ENCODE data around the gene OR52B6. TPM values are rescaled to one million over a fixed set of nuclear protein-coding genes. Genes with fewer than 3 reads are reported as not detected.
A peak's percentile ranks its signal among the peaks of the same experiment; 100 is the strongest.
"Not testable (repeated sequence)": the region's sequence is repeated elsewhere in the genome, so short reads cannot be mapped to it uniquely, and the experiment has no call there.

Gene OR52B6
- polyA plus RNA-seq, 3 donors, result not detected

GRCh38 chr11:5593146-5593545 is 12.5 kb downstream of the OR52B6 start:
- no peak for DNase-seq

DNA sequence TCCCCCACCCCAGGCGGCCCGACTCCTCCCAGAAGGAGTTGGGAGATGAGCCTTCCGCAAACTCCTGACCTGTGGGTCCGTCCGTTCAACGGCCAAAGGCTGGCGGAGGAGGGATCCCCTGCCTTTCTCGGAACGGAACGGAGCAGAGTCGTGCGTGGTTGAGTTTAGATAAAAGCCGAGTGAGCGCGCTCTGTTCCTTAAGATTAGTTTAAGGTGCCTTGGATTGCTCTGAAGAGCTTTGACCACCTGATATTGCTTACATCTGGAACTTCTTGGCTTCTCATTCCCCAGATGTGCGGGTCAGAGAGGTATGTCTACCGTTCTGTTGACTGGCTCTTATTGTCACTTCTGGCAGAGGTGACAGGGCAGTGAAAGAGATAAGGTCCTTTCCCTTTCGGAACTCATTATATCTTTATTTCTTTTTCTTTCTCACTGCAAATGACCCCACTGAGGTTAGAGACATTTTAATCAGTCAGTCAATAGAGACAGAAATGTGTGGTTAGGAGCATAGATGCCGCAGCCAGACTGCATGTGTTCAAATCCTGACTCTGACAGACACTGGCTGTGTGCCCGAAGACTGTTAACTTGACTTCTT is 16.0 kb downstream of the OR52B6 start, which contains the start of gene TRIM6:
Gene TRIM6, plus strand, starts transcription at position 31 of the 595 bp plus-strand sequence. Its CDS starts 261 bp downstream, at position 292.
- peak; percentile 31 for DNase-seq

DNA sequence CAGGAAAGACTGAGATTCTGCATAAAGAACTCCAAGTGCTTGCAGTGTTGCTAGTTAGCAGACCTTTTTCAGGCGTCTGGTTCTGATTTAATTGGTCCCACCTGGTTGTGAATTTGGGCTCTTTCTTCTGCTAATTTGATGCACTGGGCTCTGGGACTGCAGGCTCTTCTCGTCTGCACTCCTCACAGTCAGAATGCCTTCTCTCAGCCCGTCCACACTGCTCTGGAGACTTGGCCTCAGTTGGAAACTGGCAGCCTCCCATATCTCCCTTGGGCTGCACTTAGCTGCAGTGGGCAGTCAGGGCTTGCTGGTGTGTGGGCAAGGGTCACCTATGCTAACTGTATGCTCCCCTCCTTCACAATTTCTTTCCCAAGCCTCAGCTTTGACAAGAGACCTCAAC is 17.3 kb downstream of the OR52B6 start:
- no peak for DNase-seq

GRCh38 chr11:5600374-5600851 is 19.7 kb downstream of the OR52B6 start:
- DNase-seq, result peak; percentile 64

- not testable (repeated sequence) for DNase-seq
Observed at GRCh38 chr11:5602791-5603190, 22.1 kb downstream of the OR52B6 start.

DNA sequence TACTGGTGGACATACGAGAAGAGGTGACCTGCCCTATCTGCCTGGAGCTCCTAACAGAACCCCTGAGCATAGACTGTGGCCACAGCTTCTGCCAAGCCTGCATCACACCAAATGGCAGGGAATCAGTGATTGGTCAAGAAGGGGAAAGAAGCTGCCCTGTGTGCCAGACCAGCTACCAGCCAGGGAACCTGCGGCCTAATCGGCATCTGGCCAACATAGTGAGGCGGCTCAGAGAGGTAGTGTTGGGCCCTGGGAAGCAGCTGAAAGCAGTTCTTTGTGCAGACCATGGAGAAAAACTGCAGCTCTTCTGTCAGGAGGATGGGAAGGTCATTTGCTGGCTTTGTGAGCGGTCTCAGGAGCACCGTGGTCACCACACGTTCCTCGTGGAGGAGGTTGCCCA is 22.6 kb downstream of the OR52B6 start:
- DNase-seq, result no peak

DNA sequence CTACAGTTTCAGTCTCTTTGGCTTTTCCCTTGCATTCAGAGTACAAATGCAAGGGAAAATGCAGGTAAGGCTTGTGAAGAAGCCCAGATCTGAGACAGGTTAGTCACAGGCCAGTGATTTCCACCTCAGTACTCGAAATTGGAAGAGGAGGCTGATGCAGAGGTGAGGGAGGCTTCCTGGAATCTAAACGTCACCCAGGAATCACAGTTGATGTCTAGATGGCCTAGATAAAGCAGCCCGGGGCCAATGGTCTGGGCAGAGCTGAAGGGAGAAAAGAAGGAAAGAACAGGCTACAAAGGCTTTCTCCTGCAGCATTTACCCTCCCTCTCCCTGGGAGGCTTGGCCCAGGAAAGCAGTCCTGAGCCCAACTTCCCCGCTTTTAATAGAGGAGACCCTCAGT is 24.2 kb downstream of the OR52B6 start:
- DNase-seq, result no peak

DNA sequence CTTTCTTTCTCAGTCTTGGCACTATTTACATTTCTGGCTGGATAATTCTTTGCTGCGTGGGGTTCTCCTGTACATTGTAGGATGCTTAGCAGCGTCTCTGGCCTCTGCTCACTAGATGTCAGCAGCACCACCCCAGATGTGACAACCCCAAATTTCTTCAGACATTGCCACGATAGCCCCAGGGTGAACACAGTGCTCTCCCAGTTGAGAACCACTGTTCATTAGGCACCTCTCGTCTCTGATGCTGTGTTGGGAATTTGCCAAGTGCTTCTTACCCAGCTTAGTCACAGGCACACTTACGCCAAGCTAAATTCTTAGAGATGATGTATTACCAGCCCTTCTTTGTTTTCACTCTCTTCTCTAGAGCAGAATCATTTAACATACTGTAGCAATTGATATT is 25.2 kb downstream of the OR52B6 start:
- DNase-seq, result no peak

DNA sequence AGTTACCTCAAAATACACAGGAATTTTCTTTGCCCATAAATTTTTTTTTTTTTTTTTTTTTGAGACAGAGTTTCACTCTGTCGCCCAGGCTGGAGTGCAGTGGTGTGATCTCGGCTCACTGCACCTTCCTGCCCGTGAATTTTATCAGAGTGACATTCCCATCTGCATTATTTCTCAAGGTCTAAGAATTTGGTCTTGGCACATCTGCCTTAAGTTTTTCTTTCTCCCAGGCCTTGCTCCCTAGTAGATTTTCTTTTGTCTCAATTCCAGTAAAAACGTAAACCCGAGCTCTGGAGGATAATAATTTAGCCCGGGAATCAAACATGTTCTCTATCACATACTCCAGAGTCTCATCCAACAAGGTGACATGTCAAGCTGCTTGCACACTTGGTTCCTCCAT is 28.1 kb downstream of the OR52B6 start:
- no peak for DNase-seq

- DNase-seq, result no peak
Observed at GRCh38 chr11:5610446-5610845, 29.8 kb downstream of the OR52B6 start.

GRCh38 chr11:5611627-5612026 is 30.9 kb downstream of the OR52B6 start:
- DNase-seq, result no peak

DNA sequence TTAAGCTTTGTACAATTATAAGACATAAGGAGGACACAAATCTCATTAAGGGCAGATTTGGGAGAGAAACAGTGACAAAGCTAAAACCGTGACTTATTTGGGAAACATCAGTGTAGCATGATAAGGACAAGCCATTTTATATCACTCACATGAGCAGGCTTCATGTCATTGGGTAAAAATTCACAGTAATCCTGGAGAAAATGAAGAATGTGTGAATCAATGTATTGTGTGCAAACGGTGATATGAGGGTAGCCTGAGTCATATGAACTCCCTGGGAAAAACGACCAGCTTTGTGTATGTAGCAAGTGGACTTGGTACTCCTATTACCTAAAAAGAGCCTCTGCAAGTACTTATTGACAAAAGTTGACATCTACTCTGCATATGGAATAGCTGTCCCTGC is 38.1 kb downstream of the OR52B6 start:
- no peak for DNase-seq

DNA sequence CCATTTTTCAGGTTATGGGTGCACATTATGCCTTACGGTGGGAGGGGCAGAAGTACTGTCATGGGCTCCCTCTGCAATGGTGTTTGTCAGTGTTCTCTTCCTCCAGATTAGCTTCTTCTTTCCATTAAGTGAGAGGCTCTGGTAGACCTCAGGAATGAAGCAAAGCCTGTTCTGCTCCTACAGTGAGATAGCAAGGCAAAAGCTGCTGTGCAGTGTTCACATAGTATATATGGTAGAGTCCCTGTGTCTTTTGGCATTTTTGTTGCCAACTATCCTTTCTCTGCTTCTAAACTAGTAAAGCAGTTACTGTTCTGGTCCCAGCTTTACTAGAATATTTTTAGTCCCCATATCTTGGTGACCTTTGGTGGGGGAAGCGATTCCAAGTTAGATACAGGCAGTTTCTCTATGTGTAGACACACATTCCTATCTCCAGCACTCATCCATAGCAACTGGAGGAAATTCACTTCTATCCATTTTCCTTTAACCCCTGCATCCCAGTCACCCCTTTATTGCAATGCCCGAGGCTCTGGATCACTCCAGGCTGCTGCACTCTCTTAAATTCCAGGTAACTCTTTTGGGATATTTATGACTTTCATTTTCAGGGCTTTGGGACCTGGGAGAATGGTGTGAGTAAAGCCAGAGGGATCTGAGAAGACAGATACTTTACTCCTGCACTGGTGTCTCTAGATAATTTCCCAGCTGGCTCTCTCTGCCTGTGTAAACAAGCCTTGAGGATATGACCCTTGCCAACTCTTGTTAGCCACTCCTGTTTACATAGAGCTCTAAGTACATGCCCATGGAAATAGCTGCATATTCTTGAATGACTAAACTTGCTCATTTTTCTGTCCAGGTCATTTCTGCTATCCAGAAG is 40.2 kb downstream of the OR52B6 start:
- no peak for DNase-seq

DNA sequence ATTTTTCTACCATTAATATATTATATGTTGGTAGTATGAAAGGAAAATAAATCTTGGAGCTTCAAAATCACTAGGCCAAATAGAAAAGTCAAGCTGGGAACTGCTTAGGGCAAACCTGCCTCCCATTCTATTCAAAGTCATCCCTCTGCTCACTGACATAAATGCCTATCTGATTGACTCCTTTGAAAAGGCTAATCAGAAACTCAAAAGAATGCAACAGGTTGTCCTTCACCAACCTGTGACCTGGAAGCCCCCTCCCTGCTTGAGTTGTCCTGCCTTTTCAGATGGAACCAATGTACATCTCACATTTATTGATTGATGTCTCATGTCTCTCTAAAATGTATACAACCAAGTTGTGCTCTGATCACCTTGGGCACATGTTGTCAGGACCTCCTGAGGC is 40.9 kb downstream of the OR52B6 start:
- DNase-seq, result no peak

GRCh38 chr11:5622802-5623201 is 42.1 kb downstream of the OR52B6 start:
- DNase-seq, result no peak

- DNase-seq, result peak; percentile 35
Observed at GRCh38 chr11:5624489-5625279, 44.0 kb downstream of the OR52B6 start, which contains the start of gene TRIM34. Gene TRIM34 (plus strand): TSS chr11:5625001. CDS start chr11:5632332, 7,331 bp downstream.

DNA sequence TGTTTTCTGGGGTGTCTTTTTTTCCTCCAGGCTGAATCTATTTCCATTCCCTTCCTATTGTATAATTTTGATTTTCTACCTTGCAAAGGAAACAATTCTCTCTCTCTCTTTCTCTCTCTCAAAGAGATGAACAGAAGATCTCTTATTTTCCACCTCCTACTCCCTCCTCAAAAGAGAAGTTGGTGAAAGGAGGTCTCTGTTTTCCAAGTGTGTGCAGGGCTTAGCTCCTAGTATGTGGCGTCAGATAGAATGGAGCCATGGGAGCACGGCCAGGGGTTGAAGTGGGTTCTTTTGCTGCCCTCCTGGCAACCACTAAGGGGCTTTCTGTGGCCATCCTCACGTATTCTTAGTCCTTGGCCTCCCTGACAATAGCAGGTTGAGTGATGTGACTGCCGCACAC is 44.6 kb downstream of the OR52B6 start:
- no peak for DNase-seq

DNA sequence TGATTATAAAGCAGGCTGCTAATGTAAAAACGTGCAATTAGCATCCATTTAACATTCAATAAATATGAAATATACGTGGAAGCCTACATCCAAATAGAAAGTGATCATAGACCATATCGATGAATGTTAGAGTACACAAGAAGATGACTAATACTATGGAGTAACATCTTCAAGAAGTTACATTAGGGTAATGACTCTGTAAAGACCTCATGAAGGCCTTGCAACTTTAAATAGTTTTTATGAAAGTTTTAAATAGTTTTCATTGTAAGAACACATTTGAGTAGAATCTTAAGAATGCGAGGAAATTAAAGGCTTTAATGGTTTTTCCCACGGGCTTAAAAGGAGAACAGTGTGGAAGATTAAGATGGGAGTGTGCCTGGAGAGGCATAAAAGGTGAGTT is 45.5 kb downstream of the OR52B6 start:
- no peak for DNase-seq

- DNase-seq, result no peak
Observed at GRCh38 chr11:5631417-5631816, 50.7 kb downstream of the OR52B6 start.

All from renal pelvis (tissue), 4 donors.